H1 (cell line): ENCODE data around the gene TAF11L2. TPM values are rescaled to one million over a fixed set of nuclear protein-coding genes. Genes with fewer than 3 reads are reported as not detected.
"Not testable (repeated sequence)": the region's sequence is repeated elsewhere in the genome, so short reads cannot be mapped to it uniquely, and the experiment has no call there.

ENCODE experiments used
- CTCF ChIA-PET: fragments of 300-600 bp; sonication (Branson Sonifier 250); formaldehyde crosslinking; loops from one replicate; lab custom pipeline; 2021; ENCODE audit not compliant: partially characterized antibody; lab: Charles Lee
- POLR2A ChIA-PET: fragments of 300-600 bp; sonication (Branson Sonifier 250); formaldehyde crosslinking; loops from one replicate; lab custom pipeline; 2021; ENCODE audit warnings: inconsistent platforms; ENCODE audit not compliant: partially characterized antibody; lab: Charles Lee
- DNase-seq, 2 experiments: peaks; one replicate each; pipeline versions ENCODE4 v3.0.0 to v3.0.0-alpha.2; 2010 to 2022; ENCODE audit warnings: low spot score in 2 of 2, low read depth in 1 of 2, mixed read lengths in 1 of 2
- FAIRE-seq: peaks from 2 replicates; lab custom pipeline; 2011; peaks lifted over from hg19 to GRCh38; lab: Jason Lieb, UNC
- H2AFZ ChIP-seq: 2 replicates; pipeline ENCODE4 v1.8.1; 2012; ENCODE audit warnings: low read length, inconsistent platforms
- H2AK5ac ChIP-seq: 2 replicates; pipeline ENCODE4 v1.6.1; 2013; ENCODE audit warnings: low read depth, low read length
- H2BK120ac ChIP-seq: replicated peaks from 2 replicates; pipeline ENCODE3; 2013; ENCODE audit warnings: low read depth, low read length, inconsistent platforms
- H2BK12ac ChIP-seq: 2 replicates; pipeline ENCODE4 v1.6.1; 2013; ENCODE audit warnings: low read depth, low read length
- H2BK15ac ChIP-seq: 2 replicates; pipeline ENCODE4 v1.6.1; 2013; ENCODE audit warnings: low read length
- H2BK20ac ChIP-seq: 2 replicates; pipeline ENCODE4 v1.6.1; 2013; ENCODE audit warnings: low read length
- H2BK5ac ChIP-seq: 2 replicates; pipeline ENCODE4 v1.6.1; 2013; ENCODE audit warnings: low read depth, low read length
- H3K14ac ChIP-seq: 2 replicates; pipeline ENCODE4 v1.6.1; 2013; ENCODE audit warnings: inconsistent platforms; ENCODE audit not compliant: insufficient read length
- H3K18ac ChIP-seq: 2 replicates; pipeline ENCODE4 v1.6.1; 2013; ENCODE audit warnings: low read length; ENCODE audit errors: extremely low read depth
- H3K23ac ChIP-seq: 2 replicates; pipeline ENCODE4 v1.6.1; 2013; ENCODE audit warnings: inconsistent platforms; ENCODE audit not compliant: insufficient read length
- H3K23me2 ChIP-seq: 2 replicates; pipeline ENCODE4 v1.6.1; 2013; ENCODE audit warnings: low read depth, low read length
- H3K27ac ChIP-seq: 2 replicates; pipeline ENCODE4 v1.6.1; 2011; ENCODE audit warnings: low read depth, low read length, inconsistent platforms
- H3K27me3 ChIP-seq, 4 experiments: replicated peaks in 1 of 4; 1 replicate in 1 of 4; 2 replicates in 3 of 4; pipeline versions ENCODE4 v1.6.1 to v1.8.1; 2011 to 2013; ENCODE audit warnings: low read length in 3 of 4, mild to moderate bottlenecking in 3 of 4, inconsistent platforms in 2 of 4, mixed read lengths in 2 of 4, moderate library complexity in 1 of 4; ENCODE audit not compliant: control insufficient read depth in 3 of 4, insufficient read depth in 3 of 4; ENCODE audit errors: extremely low read depth in 1 of 4
- H3K36me3 ChIP-seq, 4 experiments: 2 replicates each; pipeline versions ENCODE4 v1.6.1 to v1.8.1; 2011 to 2013; ENCODE audit warnings: mild to moderate bottlenecking in 4 of 4, low read length in 3 of 4, moderate library complexity in 2 of 4, control low read depth in 1 of 4, inconsistent platforms in 1 of 4; ENCODE audit not compliant: insufficient read depth in 4 of 4, control insufficient read depth in 2 of 4
- H3K4ac ChIP-seq: replicated peaks from 2 replicates; pipeline ENCODE3; 2013; ENCODE audit warnings: low read length, low read depth, mixed read lengths, inconsistent platforms; ENCODE audit not compliant: insufficient read length
- H3K4me1 ChIP-seq, 4 experiments: replicated peaks in 1 of 4; 1 replicate in 1 of 4; 2 replicates in 3 of 4; pipeline versions ENCODE4 v1.6.1 to v1.8.1; 2011 to 2013; ENCODE audit warnings: low read length in 3 of 4, inconsistent platforms in 2 of 4, mixed read lengths in 1 of 4; ENCODE audit not compliant: insufficient read depth in 4 of 4, control insufficient read depth in 3 of 4
- H3K4me2 ChIP-seq, 2 experiments: 2 replicates each; pipeline versions ENCODE4 v1.6.1 to v1.8.1; 2011 to 2013; ENCODE audit warnings: low read depth in 2 of 2, low read length in 2 of 2, control low read depth in 1 of 2, inconsistent platforms in 1 of 2, mild to moderate bottlenecking in 1 of 2; ENCODE audit not compliant: insufficient read depth in 1 of 2
- H3K4me3 ChIP-seq, 4 experiments: fragments of 200-600, 300-600 bp in 1 of 4; sonication (generic), shearing (Covaris generic), sonication (Bioruptor Twin) in 1 of 4; 2 replicates each; pipeline versions ENCODE4 v1.5.1 to v1.8.1; 2011 to 2016; ENCODE audit warnings: low read length in 4 of 4, low read depth in 3 of 4, control low read depth in 2 of 4, inconsistent platforms in 2 of 4, mild to moderate bottlenecking in 2 of 4, mixed read lengths in 1 of 4, moderate library complexity in 1 of 4; ENCODE audit not compliant: insufficient read depth in 2 of 4; ENCODE audit errors: extremely low read depth in 1 of 4
- H3K56ac ChIP-seq: replicated peaks from 2 replicates; pipeline ENCODE3; 2013; ENCODE audit warnings: low read depth, mild to moderate bottlenecking, mixed read lengths, low read length, inconsistent platforms; ENCODE audit not compliant: insufficient read length
- H3K79me1 ChIP-seq: 2 replicates; pipeline ENCODE4 v1.6.1; 2013; ENCODE audit warnings: low read depth, low read length, control low read depth
- H3K79me2 ChIP-seq, 2 experiments: 2 replicates each; pipeline versions ENCODE4 v1.6.1 to v1.8.1; 2012 to 2013; ENCODE audit warnings: low read length in 2 of 2, mild to moderate bottlenecking in 2 of 2, inconsistent platforms in 1 of 2; ENCODE audit not compliant: insufficient read depth in 2 of 2, control insufficient read depth in 1 of 2
- H3K9ac ChIP-seq, 4 experiments: replicated peaks in 1 of 4; 1 replicate in 1 of 4; 2 replicates in 3 of 4; pipeline versions ENCODE4 v1.6.1 to v1.8.1; 2011 to 2013; ENCODE audit warnings: low read depth in 3 of 4, low read length in 3 of 4, control low read depth in 2 of 4, mild to moderate bottlenecking in 2 of 4, moderate library complexity in 2 of 4, inconsistent platforms in 1 of 4; ENCODE audit errors: extremely low read depth in 1 of 4
- H3K9me3 ChIP-seq, 2 experiments: 2 replicates each; pipeline versions ENCODE4 v1.6.1 to v1.8.1; 2012 to 2013; ENCODE audit warnings: mild to moderate bottlenecking in 2 of 2, moderate library complexity in 2 of 2, control low read depth in 1 of 2, inconsistent platforms in 1 of 2, low read depth in 1 of 2, low read length in 1 of 2, mixed read lengths in 1 of 2; ENCODE audit not compliant: insufficient read depth in 2 of 2
- H4K20me1 ChIP-seq, 2 experiments: replicated peaks in 1 of 2; 2 replicates each; pipeline versions ENCODE3 to v1.8.1; 2011 to 2013; ENCODE audit warnings: inconsistent platforms in 2 of 2, low read length in 2 of 2, mild to moderate bottlenecking in 1 of 2; ENCODE audit not compliant: insufficient read depth in 2 of 2, control insufficient read depth in 1 of 2
- H4K5ac ChIP-seq: 2 replicates; pipeline ENCODE4 v1.6.1; 2013; ENCODE audit warnings: low read length, low read depth, mixed read lengths, inconsistent platforms; ENCODE audit not compliant: insufficient read length
- H4K8ac ChIP-seq: 2 replicates; pipeline ENCODE4 v1.8.0; 2013; ENCODE audit warnings: mild to moderate bottlenecking, moderate library complexity, low read length, inconsistent platforms; ENCODE audit not compliant: insufficient read depth; ENCODE audit errors: extremely low read depth
- H4K91ac ChIP-seq: replicated peaks from 2 replicates; pipeline ENCODE3; 2013; ENCODE audit warnings: low read length, mixed read lengths, inconsistent platforms; ENCODE audit not compliant: insufficient read length
- CBX5 ChIP-seq: fragments of 300-800, 300-1000 bp; sonication (generic); IDR thresholded peaks from 2 replicates; pipeline ENCODE4 v1.7.1; 2016; ENCODE audit warnings: antibody characterized with exemption, low read length, low read depth
- CTCF ChIP-seq, 3 experiments: IDR thresholded peaks; 1 replicate in 2 of 3; 2 replicates in 1 of 3; pipeline versions ENCODE4 v1.5.1 to v1.6.1; 2011; ENCODE audit warnings: low read length in 3 of 3, mild to moderate bottlenecking in 3 of 3, inconsistent platforms in 2 of 3, low read depth in 1 of 3, moderate library complexity in 1 of 3; ENCODE audit not compliant: insufficient read depth in 1 of 3; ENCODE audit errors: control extremely low read depth in 1 of 3
- JUND ChIP-seq: IDR thresholded peaks from 2 replicates; pipeline ENCODE4 v1.6.1; 2011; ENCODE audit warnings: mild to moderate bottlenecking, improper control_type of control experiment, low read length
- WGBS, 2 experiments: shearing (Covaris generic) in 1 of 2; methylation state at CpG; one replicate each; pipeline versions ENCODE4 v1.1.6 to v1.1.7; 2013 to 2015; ENCODE audit warnings: low lambda C conversion rate in 2 of 2, mixed read lengths in 2 of 2, inconsistent platforms in 1 of 2, low coverage in 1 of 2, missing lambda C conversion rate in 1 of 2; ENCODE audit not compliant: insufficient replicate concordance in 2 of 2, insufficient coverage in 1 of 2, insufficient read length in 1 of 2; ENCODE audit errors: extremely low coverage in 1 of 2, missing lambda C conversion rate in 1 of 2; 5-methylcytosine and 5-hydroxymethylcytosine counted together
- polyA plus RNA-seq, 7 experiments: library from polyadenylated mRNA; depleted of rRNA in 3 of 7; stranded (reverse) in 5 of 7; unstranded in 2 of 7; fragments of >200 nt in 5 of 7; fragments of 200-250 nt in 2 of 7; gene quantifications; 1 replicate in 5 of 7; 2 replicates in 1 of 7; 4 replicates in 1 of 7; pipeline versions ENCODE4 v1.2.1 to v1.2.3, GENCODE V29; 2011 to 2013; ENCODE audit warnings: missing spikeins in 2 of 7, mixed read lengths in 2 of 7
- total RNA-seq: library from RNA; stranded (reverse); fragmentation: NEBNext Ultra II Directional; extraction: Animal tissue kit (Norgen Biotek cat#: 25700); gene quantifications from 2 replicates; pipeline ENCODE4 v1.2.1, GENCODE V29; 2021

TAF11L2 gene
- total and polyA plus RNA-seq, 2 of the 8 experiments (the other 6 are each of a cell fraction or from before 2014, with no cell fraction given): not detected

DNA sequence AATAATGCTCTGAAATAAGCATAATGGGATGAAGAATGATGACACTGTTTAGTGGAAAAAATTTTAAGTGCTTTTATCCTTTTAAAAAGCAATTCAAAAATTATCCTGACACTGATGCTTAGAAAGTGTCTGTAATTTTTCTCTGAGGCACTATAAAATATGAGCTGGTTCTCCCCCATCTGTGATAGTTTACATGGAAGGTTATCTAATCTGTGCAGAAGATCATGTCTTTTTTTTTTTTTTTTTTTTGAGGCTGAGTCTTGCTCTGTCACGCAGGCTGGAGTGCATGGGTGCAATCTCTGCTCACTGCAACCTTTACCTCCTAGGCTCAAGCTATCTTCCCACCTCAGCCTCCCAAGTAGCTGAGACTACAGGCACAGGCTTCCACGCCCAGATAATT lies 15.2 kb upstream of the TAF11L2 start (continued):
- TF ChIP-seq CTCF (IDR thresholded peaks at IDR 0.05; ENCODE audit: control extremely low read depth in 1 of 3, insufficient read depth in 1 of 3, low read depth in 1 of 3, low read length in 3 of 3) (no peak), JUND (no peak), CBX5 (no peak)

DNA sequence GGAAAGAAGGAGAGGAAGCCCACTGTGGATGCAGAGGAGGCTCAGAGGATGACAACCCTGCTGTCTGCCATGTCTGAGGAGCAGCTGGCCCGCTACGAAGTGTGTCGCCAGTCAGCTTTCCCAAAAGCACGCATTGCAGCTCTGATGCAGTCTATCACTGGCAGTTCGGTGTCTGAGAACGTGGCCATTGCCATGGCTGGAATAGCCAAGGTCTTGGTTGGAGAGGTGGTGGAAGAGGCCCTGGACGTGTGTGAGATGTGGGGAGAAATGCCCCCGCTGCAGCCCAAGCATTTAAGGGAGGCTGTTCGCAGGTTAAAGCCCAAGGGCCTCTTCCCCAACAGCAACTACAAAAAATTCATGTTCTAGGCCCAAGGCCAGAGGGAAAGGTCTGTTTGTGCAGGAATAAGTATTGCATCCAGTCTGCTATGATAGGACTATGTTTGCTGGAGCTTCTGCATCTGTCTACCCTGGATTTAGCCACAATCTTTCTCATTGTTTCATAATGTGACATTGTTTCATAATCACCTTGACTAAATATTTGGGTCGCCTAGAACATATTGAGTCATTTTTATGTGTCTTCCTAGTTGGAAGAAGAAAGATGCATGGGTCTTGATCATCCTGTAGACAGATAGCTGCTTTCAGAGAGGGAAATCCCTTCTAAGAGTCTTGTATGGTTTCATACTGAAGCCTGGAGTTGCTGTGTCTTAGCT lies 11.4 kb upstream of the TAF11L2 start:
- H3K9me3 ChIP-seq, H3K27ac ChIP-seq, H3K14ac ChIP-seq, H2BK5ac ChIP-seq, FAIRE-seq, H4K91ac ChIP-seq, H2AFZ ChIP-seq, H4K5ac ChIP-seq, H3K79me2 ChIP-seq, H3K56ac ChIP-seq, H4K20me1 ChIP-seq, POLR2A ChIA-PET, H2BK12ac ChIP-seq, H3K79me1 ChIP-seq, H3K23me2 ChIP-seq, H3K4ac ChIP-seq, H3K18ac ChIP-seq, H3K27me3 ChIP-seq, H3K9ac ChIP-seq, H3K36me3 ChIP-seq, H2BK20ac ChIP-seq, H3K23ac ChIP-seq, H2BK15ac ChIP-seq, CTCF ChIA-PET, H3K4me2 ChIP-seq, H4K8ac ChIP-seq, H3K4me1 ChIP-seq, DNase-seq, H3K4me3 ChIP-seq, H2BK120ac ChIP-seq, H2AK5ac ChIP-seq: not testable (repeated sequence)
- WGBS, 2 experiments: 89% methylated on average over 10 of the region's 10 CpGs; no CpG with 5 or more reads in 1 of the 2 experiments
